H4 (cell line): ENCODE data around the gene ESYT2. TPM values are rescaled to one million over a fixed set of nuclear protein-coding genes. Genes with fewer than 3 reads are reported as not detected.
A peak's percentile ranks its signal among the peaks of the same experiment; 100 is the strongest.
"Not testable (repeated sequence)": the region's sequence is repeated elsewhere in the genome, so short reads cannot be mapped to it uniquely, and the experiment has no call there.

Experiments
- DNase-seq: peaks from one replicate; pipeline ENCODE4 v3.0.0-alpha.2; 2015; ENCODE audit warnings: low spot score
- total RNA-seq: library from RNA; depleted of rRNA; stranded (reverse); fragments of >200 nt; shearing (Covaris generic); gene quantifications from 2 replicates; pipeline ENCODE4 v1.2.3, GENCODE V29; 2014

ESYT2 gene
- total RNA-seq, 1 experiment from 2014 or later: 26.9 TPM

GRCh38 chr7:158724658-158725505 is 104.4 kb downstream of the ESYT2 start:
- DNase-seq: no peak

GRCh38 chr7:158723714-158724385 is 105.5 kb downstream of the ESYT2 start:
- DNase-seq: no peak

GRCh38 chr7:158723266-158723665 is 106.0 kb downstream of the ESYT2 start:
- DNase-seq: no peak

GRCh38 chr7:158722574-158723237 is 106.6 kb downstream of the ESYT2 start:
- DNase-seq: no peak

GRCh38 chr7:158720112-158720511 is 109.2 kb downstream of the ESYT2 start:
- DNase-seq: no peak

GRCh38 chr7:158716802-158717201 is 112.5 kb downstream of the ESYT2 start:
- DNase-seq: no peak

GRCh38 chr7:158710651-158711102 is 118.6 kb downstream of the ESYT2 start:
- peak; percentile 46 for DNase-seq

- no peak for DNase-seq
Observed at GRCh38 chr7:158707610-158708009, 121.7 kb downstream of the ESYT2 start.

- no peak for DNase-seq
Observed at GRCh38 chr7:158706710-158707590, 122.4 kb downstream of the ESYT2 start.

GRCh38 chr7:158706273-158706704 is 123.0 kb downstream of the ESYT2 start:
- no peak for DNase-seq

- DNase-seq: no peak
Observed at GRCh38 chr7:158705234-158705850, 124.0 kb downstream of the ESYT2 start.

GRCh38 chr7:158704524-158705233 is 124.6 kb downstream of the ESYT2 start, which contains the start of gene NCAPG2:
TSS of gene NCAPG2 (minus strand) at chr7:158704804. CDS start at chr7:158701899, 2,905 bp downstream.
- DNase-seq: peak; percentile 97

GRCh38 chr7:158703679-158704523 is 125.4 kb downstream of the ESYT2 start:
- not testable (repeated sequence) for DNase-seq

- DNase-seq: no peak
Observed at GRCh38 chr7:158702944-158703343, 126.4 kb downstream of the ESYT2 start.

- no peak for DNase-seq
Observed at GRCh38 chr7:158702196-158702595, 127.1 kb downstream of the ESYT2 start.

- no peak for DNase-seq
Observed at GRCh38 chr7:158700008-158700407, 129.3 kb downstream of the ESYT2 start.

GRCh38 chr7:158699341-158699740 is 130.0 kb downstream of the ESYT2 start:
- no peak for DNase-seq

- DNase-seq: no peak
Observed at GRCh38 chr7:158698657-158699195, 130.6 kb downstream of the ESYT2 start.

- DNase-seq: not testable (repeated sequence)
Observed at GRCh38 chr7:158697597-158697996, 131.7 kb downstream of the ESYT2 start.
